Measurements from ENCODE around the gene OR6X1. TPM values are rescaled to one million over a fixed set of nuclear protein-coding genes. Genes with fewer than 3 reads are reported as not detected.

OR6X1 gene
- total RNA-seq, 3 donors from 2014 or later = not detected

GRCh38 chr11:123771664-123772063, 17.3 kb upstream of the OR6X1 start:
- Histone ChIP-seq H3K27ac (no peak overlapping the region), H3K4me3 (no peak overlapping the region), H3K4me1 (no peaks in the 10 kb centered on the region), H3K27me3 (no peaks in the 10 kb centered on the region), H3K9me3 (no peaks in the 10 kb centered on the region), H3K36me3 (no peaks in the 10 kb centered on the region)
- no peak for DNase-seq (ENCODE audit: low spot score in 2 of 2)
- TF ChIP-seq CTCF (IDR thresholded peaks at IDR 0.05) (no peak), POLR2A (IDR thresholded peaks at IDR 0.05) (no peak), POLR2AphosphoS5 (IDR thresholded peaks at IDR 0.05) (no peak)
- intact Hi-C loops (cut with DNase I; ENCODE audit: low total_unique reads) = no loop called here

- no peaks in the 10 kb centered on the region for H3K9me3 ChIP-seq
- H3K36me3 ChIP-seq = no peaks in the 10 kb centered on the region
- no peak overlapping the region for H3K4me3 ChIP-seq
- H3K27ac ChIP-seq = no peak overlapping the region
- no peak for DNase-seq (ENCODE audit: low spot score in 2 of 2)
- H3K27me3 ChIP-seq = no peaks in the 10 kb centered on the region
- intact Hi-C loops (cut with DNase I; ENCODE audit: low total_unique reads) = no loop called here
- TF ChIP-seq POLR2A (IDR thresholded peaks at IDR 0.05) = no peak
- TF ChIP-seq CTCF (IDR thresholded peaks at IDR 0.05) = no peak
- no peak for TF ChIP-seq POLR2AphosphoS5 (IDR thresholded peaks at IDR 0.05)
- no peaks in the 10 kb centered on the region for H3K4me1 ChIP-seq
Observed at GRCh38 chr11:123770712-123771111, 16.4 kb upstream of the OR6X1 start.

GRCh38 chr11:123765601-123766000, 11.3 kb upstream of the OR6X1 start:
- no peak for DNase-seq (ENCODE audit: low spot score in 2 of 2)
- Histone ChIP-seq H3K4me1 (no peaks in the 10 kb centered on the region), H3K9me3 (peaks cover 14% of the 10 kb centered on the region in 2 donors), H3K27me3 (no peaks in the 10 kb centered on the region), H3K27ac (no peak overlapping the region), H3K36me3 (no peaks in the 10 kb centered on the region), H3K4me3 (no peak overlapping the region)
- intact Hi-C loops (cut with DNase I; ENCODE audit: low total_unique reads) = no loop called here
- TF ChIP-seq POLR2AphosphoS5 (IDR thresholded peaks at IDR 0.05) = no peak
- TF ChIP-seq CTCF (IDR thresholded peaks at IDR 0.05) = no peak
- TF ChIP-seq POLR2A (IDR thresholded peaks at IDR 0.05) = no peak

GRCh38 chr11:123762422-123762821, 8.1 kb upstream of the OR6X1 start:
- TF ChIP-seq POLR2A (IDR thresholded peaks at IDR 0.05) = no peak
- no peak for TF ChIP-seq CTCF (IDR thresholded peaks at IDR 0.05)
- no peak for TF ChIP-seq POLR2AphosphoS5 (IDR thresholded peaks at IDR 0.05)
- no peak for DNase-seq (ENCODE audit: low spot score in 2 of 2)
- H3K4me3 ChIP-seq = no peak overlapping the region
- no peaks in the 10 kb centered on the region for H3K27me3 ChIP-seq
- H3K9me3 ChIP-seq = peaks cover 14% of the 10 kb centered on the region in 2 donors
- no peak overlapping the region for H3K27ac ChIP-seq
- H3K4me1 ChIP-seq = no peaks in the 10 kb centered on the region
- no peaks in the 10 kb centered on the region for H3K36me3 ChIP-seq
- intact Hi-C loops (cut with DNase I; ENCODE audit: low total_unique reads) = no loop called here

GRCh38 chr11:123760894-123761293, 6.6 kb upstream of the OR6X1 start:
- intact Hi-C loops (cut with DNase I; ENCODE audit: low total_unique reads) = no loop called here
- Histone ChIP-seq H3K9me3 (peaks cover 14% of the 10 kb centered on the region in 2 donors), H3K36me3 (no peaks in the 10 kb centered on the region), H3K27me3 (no peaks in the 10 kb centered on the region), H3K27ac (no peak overlapping the region), H3K4me1 (no peaks in the 10 kb centered on the region), H3K4me3 (no peak overlapping the region)
- TF ChIP-seq POLR2AphosphoS5 (IDR thresholded peaks at IDR 0.05) = no peak
- no peak for TF ChIP-seq POLR2A (IDR thresholded peaks at IDR 0.05)
- TF ChIP-seq CTCF (IDR thresholded peaks at IDR 0.05) = no peak
- no peak for DNase-seq (ENCODE audit: low spot score in 2 of 2)

All from breast epithelium (tissue), 4 donors.